WERI-Rb-1 (cell line): ENCODE results near the gene PRPF8.

Experiments used
- DNase-seq: peaks from one replicate; pipeline ENCODE4 v3.0.0-alpha.2; 2020
- H3K27ac ChIP-seq: fragments of 250-450 bp; sonication (Bioruptor Pico); 2 replicates; pipeline ENCODE4 v1.5.1; 2020; ENCODE audit warnings: mild to moderate bottlenecking, moderate library complexity
- H3K27me3 ChIP-seq: fragments of 250-450 bp; sonication (Bioruptor Pico); 2 replicates; pipeline ENCODE4 v1.5.1; 2021; ENCODE audit warnings: mild to moderate bottlenecking, low read depth, moderate library complexity; ENCODE audit not compliant: insufficient read depth, severe bottlenecking
- H3K36me3 ChIP-seq: fragments of 250-450 bp; sonication (Bioruptor Pico); 2 replicates; pipeline ENCODE4 v1.5.1; 2020; ENCODE audit warnings: mild to moderate bottlenecking, moderate library complexity
- H3K4me3 ChIP-seq: 2 replicates; pipeline ENCODE4 v1.5.1; 2011; ENCODE audit warnings: low read depth, mild to moderate bottlenecking, control low read depth, low read length
- H3K9me3 ChIP-seq: fragments of 250-450 bp; sonication (Bioruptor Pico); 2 replicates; pipeline ENCODE4 v1.5.1; 2021; ENCODE audit warnings: mild to moderate bottlenecking, moderate library complexity; ENCODE audit not compliant: severe bottlenecking
- CTCF ChIP-seq: IDR thresholded peaks from 2 replicates; pipeline ENCODE4 v1.5.1; 2011; ENCODE audit warnings: low read depth, mild to moderate bottlenecking, control low read depth, inconsistent platforms, low read length

PRPF8 gene

GRCh38 chr17:1627182-1627981, 57.3 kb downstream of the PRPF8 start:
- H3K27ac ChIP-seq: peak overlapping the region; percentile 59
- DNase-seq: no peak
- H3K4me3 ChIP-seq: peak overlapping the region; percentile 65
- peaks cover 7% of the 10 kb centered on the region for H3K36me3 ChIP-seq
- H3K9me3 ChIP-seq: no peaks in the 10 kb centered on the region
- TF ChIP-seq CTCF: no peak
- H3K27me3 ChIP-seq: no peaks in the 10 kb centered on the region

GRCh38 chr17:1626333-1626732, 58.3 kb downstream of the PRPF8 start:
- peak overlapping the region; percentile 59 for H3K27ac ChIP-seq
- no peak for TF ChIP-seq CTCF
- no peaks in the 10 kb centered on the region for H3K9me3 ChIP-seq
- H3K36me3 ChIP-seq: peaks cover 9% of the 10 kb centered on the region
- DNase-seq: peak; percentile 72
- H3K4me3 ChIP-seq: no peak overlapping the region
- no peaks in the 10 kb centered on the region for H3K27me3 ChIP-seq

GRCh38 chr17:1625581-1625980, 59.1 kb downstream of the PRPF8 start:
- Histone ChIP-seq H3K27me3 (no peaks in the 10 kb centered on the region), H3K27ac (no peak overlapping the region), H3K9me3 (no peaks in the 10 kb centered on the region), H3K4me3 (no peak overlapping the region), H3K36me3 (peaks cover 9% of the 10 kb centered on the region)
- no peak for TF ChIP-seq CTCF
- DNase-seq: no peak

- no peaks in the 10 kb centered on the region for H3K27me3 ChIP-seq
- no peak for TF ChIP-seq CTCF
- H3K4me3 ChIP-seq: no peak overlapping the region
- no peak overlapping the region for H3K27ac ChIP-seq
- peaks cover 9% of the 10 kb centered on the region for H3K36me3 ChIP-seq
- no peaks in the 10 kb centered on the region for H3K9me3 ChIP-seq
- DNase-seq: no peak
These were observed 59.6 kb downstream of the PRPF8 start for GRCh38 chr17:1625053-1625452.

- no peak for DNase-seq
These were observed 60.0 kb downstream of the PRPF8 start for GRCh38 chr17:1624650-1625049.

More at GRCh38 chr17:1624650-1625049, 60.0 kb downstream of the PRPF8 start:
- Histone ChIP-seq H3K4me3 (no peak overlapping the region), H3K9me3 (no peaks in the 10 kb centered on the region), H3K27me3 (no peaks in the 10 kb centered on the region), H3K36me3 (peaks cover 9% of the 10 kb centered on the region), H3K27ac (no peak overlapping the region)
- TF ChIP-seq CTCF: no peak
